Measurements from ENCODE around the gene SLC7A6OS. TPM values are rescaled to one million over a fixed set of nuclear protein-coding genes. Genes with fewer than 3 reads are reported as not detected.

SLC7A6OS gene
- 13.1 TPM for total RNA-seq

GRCh38 chr16:68310774-68311511 is at the start of gene SLC7A6OS, which contains the start of gene PRMT7:
Gene SLC7A6OS, minus strand, starts transcription at chr16:68310946. Its CDS starts 20 bp downstream, at chr16:68310926.
Gene PRMT7, plus strand, starts transcription at chr16:68311019. Its CDS starts 4,961 bp downstream, at chr16:68315980.

GRCh38 chr16:68264128-68265077 is 46.3 kb downstream of the SLC7A6OS start, which contains the start of gene SLC7A6:
Gene SLC7A6, plus strand, starts transcription at chr16:68264526. Its CDS starts 10,201 bp downstream, at chr16:68274727.

Small RNA genes lying within 50 kb of the gene (small RNA-seq; reads per million reads assigned to genes)
- not detected for gene RNU4-30P
- gene RNU6-1262P: not detected

Other genes with a start within 250 kb of the SLC7A6OS start
- 27.5 TPM for gene NFATC3, start 225.6 kb downstream of the SLC7A6OS start, total RNA-seq
- 0.92 TPM for gene ESRP2, start 74.8 kb downstream of the SLC7A6OS start, total RNA-seq
- 28.8 TPM for gene PLA2G15, start 65.6 kb downstream of the SLC7A6OS start, total RNA-seq
- gene SLC7A6, start 46.4 kb downstream of the SLC7A6OS start, total RNA-seq: 26.1 TPM
- gene PRMT7, start 73 bp upstream of the SLC7A6OS start, total RNA-seq: 50.3 TPM
- 69.0 TPM for gene SMPD3, start 137.6 kb upstream of the SLC7A6OS start, total RNA-seq
- 102 TPM for gene ZFP90, start 228.3 kb upstream of the SLC7A6OS start, total RNA-seq